H54 (cell line): Measurements from ENCODE around the gene PITX3.
A peak's percentile ranks its signal among the peaks of the same experiment; 100 is the strongest.

Experiments used
- DNase-seq: peaks from one replicate; pipeline ENCODE4 v3.0.0; 2011; ENCODE audit warnings: low spot score, mixed read lengths; ENCODE audit not compliant: insufficient read length
- FAIRE-seq: peaks from 3 replicates; lab custom pipeline; 2011; peaks lifted over from hg19 to GRCh38; lab: Jason Lieb, UNC
- POLR2A ChIP-seq: IDR thresholded peaks from 2 replicates; pipeline ENCODE4 v1.6.1; 2011; ENCODE audit warnings: low read depth, mild to moderate bottlenecking, low read length

Gene PITX3

GRCh38 chr10:102242118-102242485 is 790 bp upstream of the PITX3 start:
- FAIRE-seq = no peak
- TF ChIP-seq POLR2A = no peak
- no peak for DNase-seq

GRCh38 chr10:102241032-102241443 is 274 bp downstream of the PITX3 start:
- DNase-seq = no peak
- FAIRE-seq = no peak
- no peak for TF ChIP-seq POLR2A

DNA sequence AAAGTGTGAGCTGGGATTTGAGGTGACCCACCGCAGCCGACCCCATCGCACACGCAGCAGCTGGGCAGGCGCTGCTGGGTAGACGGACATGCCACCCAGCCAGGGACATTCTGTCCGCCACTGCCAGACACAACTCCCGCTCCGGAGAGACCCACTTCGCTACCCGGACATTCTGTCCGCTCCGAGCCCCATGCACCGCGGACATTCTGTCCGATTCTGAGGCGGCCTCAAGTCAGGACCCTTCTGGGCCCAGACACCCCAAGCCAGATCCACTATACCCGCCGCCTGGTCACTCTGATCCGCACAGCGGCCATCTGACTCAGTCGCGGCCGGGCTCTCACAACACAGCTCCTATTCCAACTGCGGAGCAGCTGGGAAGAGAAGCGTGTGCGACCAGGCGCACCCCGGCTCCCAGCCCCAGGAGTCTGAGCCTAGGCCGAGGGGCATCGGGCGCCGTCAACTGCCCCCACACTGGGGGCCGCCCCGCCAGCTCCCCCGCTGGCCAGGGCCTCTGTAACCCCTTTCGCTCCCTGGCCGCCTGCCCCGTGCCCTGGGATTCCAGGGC is 763 bp downstream of the PITX3 start:
- no peak for TF ChIP-seq POLR2A
- DNase-seq (no peak), FAIRE-seq (no peak)

DNA sequence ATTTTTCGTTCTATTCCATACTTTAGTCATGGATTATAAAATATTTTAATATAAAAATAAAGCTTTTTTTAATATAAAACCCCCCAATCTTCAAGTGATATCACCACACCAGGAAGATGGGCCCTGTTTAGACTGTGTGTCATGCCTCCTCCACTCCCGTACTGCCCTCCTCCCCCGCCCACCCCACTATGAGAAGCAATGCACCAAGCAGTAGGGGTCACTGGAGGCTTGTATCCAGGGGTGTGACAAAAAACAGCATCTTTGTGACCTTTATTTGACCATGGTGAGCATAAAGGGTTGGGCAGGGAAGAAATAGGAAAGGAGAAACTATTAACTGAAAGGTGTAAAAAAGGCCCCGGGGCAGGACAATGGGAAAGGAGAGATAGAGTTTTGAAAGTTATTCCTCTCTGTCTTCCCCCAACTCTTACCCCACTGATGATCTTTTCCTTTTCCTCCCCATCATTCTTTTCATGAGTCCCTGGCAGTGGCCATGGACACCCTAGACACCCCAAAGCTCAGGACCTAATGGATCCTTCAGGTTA is 3.5 kb downstream of the PITX3 start:
- FAIRE-seq (no peak), DNase-seq (no peak)
- no peak for TF ChIP-seq POLR2A

- no peak for TF ChIP-seq POLR2A
- DNase-seq (no peak), FAIRE-seq (no peak)
Measured at GRCh38 chr10:102236006-102236405, 5.3 kb downstream of the PITX3 start.

DNA sequence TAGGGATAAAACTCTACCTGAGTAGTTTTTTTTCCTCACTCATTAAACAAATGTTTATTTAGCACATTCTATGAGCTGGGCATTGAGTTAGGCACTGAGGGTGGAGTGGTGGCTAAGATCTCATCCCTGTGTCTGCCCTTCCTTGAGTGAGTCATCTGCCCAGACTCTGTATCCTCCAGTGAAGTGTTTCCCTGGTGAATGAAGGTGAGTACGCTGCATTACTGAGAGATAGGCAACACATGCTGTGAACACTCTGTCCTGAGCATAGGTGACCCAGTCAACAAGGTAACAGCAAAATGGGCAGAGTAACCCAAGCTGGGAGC is 5.8 kb downstream of the PITX3 start:
- DNase-seq (peak; percentile 91), FAIRE-seq (peak; percentile 23)
- TF ChIP-seq POLR2A = no peak

GRCh38 chr10:102234888-102235597 is 6.3 kb downstream of the PITX3 start:
- no peak for TF ChIP-seq POLR2A
- no peak for DNase-seq
- no peak for FAIRE-seq

DNA sequence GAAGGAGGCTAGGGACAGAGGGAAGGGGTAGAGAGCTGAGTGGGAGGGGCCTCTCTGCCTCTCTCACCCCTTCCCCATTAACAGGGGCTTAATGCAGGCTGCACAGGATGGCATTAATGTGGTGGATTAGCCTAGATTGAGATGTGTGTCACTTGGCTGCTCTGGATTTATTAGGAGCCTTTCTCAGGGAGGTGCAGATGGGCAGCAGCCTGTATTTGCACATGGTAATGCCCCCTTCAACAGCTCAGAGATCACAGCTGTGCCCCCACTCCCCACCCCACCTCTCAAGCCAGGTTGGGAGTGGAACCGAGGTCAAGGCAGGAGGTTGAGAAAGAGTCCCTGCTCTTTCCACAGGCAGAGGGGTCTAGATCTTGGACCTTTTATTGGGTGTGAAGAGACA is 7.3 kb downstream of the PITX3 start:
- FAIRE-seq (no peak), DNase-seq (no peak)
- TF ChIP-seq POLR2A = no peak

GRCh38 chr10:102231357-102232318 is 9.7 kb downstream of the PITX3 start:
- DNase-seq = no peak
- no peak for TF ChIP-seq POLR2A
- FAIRE-seq = no peak

DNA sequence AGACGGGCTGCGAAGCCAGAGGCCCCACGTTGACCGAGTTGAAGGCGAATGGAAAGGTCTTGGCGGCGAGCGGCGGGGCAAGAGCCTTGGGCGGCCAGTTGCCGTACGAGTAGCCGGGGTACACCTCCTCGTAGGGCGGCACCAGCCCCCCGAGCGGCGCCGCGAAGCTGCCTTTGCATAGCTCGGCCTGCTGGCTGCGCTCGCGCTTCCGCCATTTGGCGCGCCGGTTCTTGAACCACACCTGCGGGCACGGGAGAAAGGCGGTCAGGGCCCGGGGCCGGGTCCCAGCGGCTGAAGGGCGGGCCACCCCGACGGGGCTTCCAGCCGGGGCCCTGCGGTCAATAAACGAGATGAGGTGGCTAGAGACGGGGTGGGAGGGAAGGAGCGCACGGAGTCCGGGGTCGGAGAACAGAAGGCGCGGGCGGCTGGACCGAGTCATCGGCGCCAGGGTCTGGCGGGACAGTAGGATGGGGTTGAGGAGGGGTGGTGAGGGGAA is 10.4 kb downstream of the PITX3 start:
- FAIRE-seq (no peak), DNase-seq (no peak)
- no peak for TF ChIP-seq POLR2A

DNA sequence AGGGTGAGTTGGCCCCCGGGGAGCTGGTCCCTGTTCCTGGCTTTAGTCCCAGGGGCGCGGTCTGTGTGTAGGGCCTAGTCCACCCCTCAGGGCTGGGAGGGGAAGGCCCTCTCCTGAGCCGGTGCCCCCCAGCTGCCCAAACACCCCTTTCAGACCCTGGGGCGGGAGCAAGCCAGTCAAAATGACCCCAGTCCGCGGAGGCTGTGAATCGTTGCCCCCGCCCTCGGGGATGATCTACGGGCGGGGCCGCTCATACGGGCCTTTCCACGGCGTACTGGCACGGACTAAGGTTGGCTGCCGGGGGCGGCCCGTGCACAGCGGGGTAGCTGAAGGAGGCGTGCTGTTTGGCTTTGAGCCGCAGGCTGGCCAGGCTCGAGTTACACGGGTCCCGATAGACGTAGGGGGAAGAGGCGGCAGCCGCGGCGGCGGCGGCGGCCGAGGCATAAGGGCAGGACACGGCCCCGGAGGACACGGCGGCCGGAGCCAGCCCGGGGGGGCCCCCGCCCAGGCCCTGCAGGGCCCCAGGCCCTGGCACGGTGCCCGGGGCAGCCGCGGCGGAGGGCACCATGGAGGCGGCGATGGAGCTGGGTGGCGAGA is 10.9 kb downstream of the PITX3 start:
- no peak for DNase-seq
- FAIRE-seq = no peak
- TF ChIP-seq POLR2A = no peak

DNA sequence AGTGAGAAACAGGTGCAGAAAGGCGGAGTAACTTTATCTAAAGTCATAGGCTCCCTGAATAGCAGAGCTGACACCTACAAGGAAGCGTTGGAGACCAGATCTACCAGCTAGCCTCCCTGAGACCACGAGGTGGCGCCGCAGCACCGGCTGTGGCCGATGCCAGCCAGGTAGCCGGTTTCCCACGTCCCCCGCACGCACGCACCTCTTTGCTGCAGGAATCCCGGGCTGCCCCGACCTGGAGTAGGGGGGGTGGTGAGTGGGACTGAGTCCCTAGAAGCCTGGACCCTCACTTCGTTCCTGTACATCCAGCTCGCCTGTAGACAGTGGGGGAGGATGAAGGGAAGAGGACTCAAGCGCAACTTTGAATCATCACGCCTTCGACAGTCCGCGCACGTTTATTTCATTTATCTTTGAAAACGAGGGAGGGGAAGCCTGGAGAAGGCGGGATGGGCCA is 11.5 kb downstream of the PITX3 start:
- FAIRE-seq = no peak
- no peak for TF ChIP-seq POLR2A
- peak; percentile 81 for DNase-seq

GRCh38 chr10:102227050-102227449 is 14.3 kb downstream of the PITX3 start:
- DNase-seq = no peak
- TF ChIP-seq POLR2A = no peak
- FAIRE-seq = no peak

- TF ChIP-seq POLR2A = no peak
- FAIRE-seq (no peak), DNase-seq (no peak)
Measured at GRCh38 chr10:102226542-102226870, 14.8 kb downstream of the PITX3 start.
